ENCODE measurements around the gene ENGASE.

Gene ENGASE

DNA sequence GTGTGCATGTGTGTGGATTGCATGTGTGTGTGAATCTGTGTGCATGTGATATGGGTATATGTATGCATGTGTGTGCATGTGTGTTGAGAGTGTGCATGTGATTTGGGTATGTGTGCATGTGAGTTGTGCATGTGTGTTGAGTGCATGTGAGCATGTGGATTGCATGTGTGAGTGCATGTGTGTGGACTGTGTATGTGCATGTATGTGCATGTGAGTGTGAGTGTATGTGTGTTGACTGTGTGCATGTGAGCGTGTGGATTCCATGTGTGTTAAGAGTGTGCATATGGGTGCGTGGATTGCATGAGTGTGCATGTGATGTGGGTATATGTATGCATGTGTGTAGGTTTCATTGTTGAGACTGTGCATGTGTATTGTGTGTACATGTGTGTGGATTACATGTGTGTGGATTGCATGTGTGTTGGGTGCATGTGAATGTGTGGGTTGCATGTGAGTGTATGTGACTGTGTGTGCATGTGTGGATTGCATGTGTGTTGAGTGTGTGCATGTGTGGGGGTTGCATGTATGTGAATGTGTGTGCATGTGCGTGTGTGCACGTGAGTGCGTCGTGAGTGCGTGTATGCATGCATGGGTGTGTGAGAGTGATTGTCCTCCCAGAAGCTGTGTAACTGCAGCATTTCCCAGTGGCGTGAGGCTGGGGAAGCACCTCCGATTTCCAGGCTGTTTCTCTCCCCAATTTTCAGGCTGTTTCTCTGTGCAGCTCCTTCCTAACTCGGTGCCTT lies 31.3 kb upstream of the ENGASE start:
- Histone ChIP-seq H3K27me3 (ENCODE audit: insufficient read depth, low read length) (peaks cover 5% of the 10 kb centered on the region), H2AFZ (ENCODE audit: low read depth, low read length) (no peak overlapping the region), H3K9me3 (ENCODE audit: low read length) (peaks cover 3% of the 10 kb centered on the region), H3K36me3 (ENCODE audit: insufficient read depth, low read length) (no peaks in the 10 kb centered on the region), H3K4me3 (ENCODE audit: low read length) (no peak overlapping the region), H3K4me1 (ENCODE audit: insufficient read depth, low read length) (no peaks in the 10 kb centered on the region)

DNA sequence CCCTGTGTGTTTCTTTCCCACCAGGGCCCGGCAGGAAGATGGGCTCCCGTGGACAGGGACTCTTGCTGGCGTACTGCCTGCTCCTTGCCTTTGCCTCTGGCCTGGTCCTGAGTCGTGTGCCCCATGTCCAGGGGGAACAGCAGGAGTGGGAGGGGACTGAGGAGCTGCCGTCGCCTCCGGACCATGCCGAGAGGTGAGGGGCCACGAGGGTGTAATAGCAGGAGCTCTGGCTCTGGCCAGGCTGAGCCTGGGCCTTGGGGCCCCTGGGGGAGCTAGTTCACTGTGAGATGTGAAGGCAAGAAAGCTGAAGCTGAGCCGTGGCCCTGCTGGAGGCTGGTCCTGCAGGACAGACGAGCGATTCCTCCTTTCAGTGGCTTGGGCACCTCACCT lies 30.7 kb upstream of the ENGASE start:
- Histone ChIP-seq H3K4me1 (ENCODE audit: insufficient read depth, low read length) (no peaks in the 10 kb centered on the region), H3K27me3 (ENCODE audit: insufficient read depth, low read length) (peaks cover 2% of the 10 kb centered on the region), H3K4me3 (ENCODE audit: low read length) (no peak overlapping the region), H3K36me3 (ENCODE audit: insufficient read depth, low read length) (no peaks in the 10 kb centered on the region), H3K9me3 (ENCODE audit: low read length) (peaks cover 3% of the 10 kb centered on the region), H2AFZ (ENCODE audit: low read depth, low read length) (no peak overlapping the region)

GRCh38 chr17:79044462-79044861 lies 30.2 kb upstream of the ENGASE start:
- Histone ChIP-seq H3K4me3 (ENCODE audit: low read length) (no peak overlapping the region), H3K4me1 (ENCODE audit: insufficient read depth, low read length) (no peaks in the 10 kb centered on the region), H3K36me3 (ENCODE audit: insufficient read depth, low read length) (no peaks in the 10 kb centered on the region), H2AFZ (ENCODE audit: low read depth, low read length) (no peak overlapping the region), H3K9me3 (ENCODE audit: low read length) (peaks cover 3% of the 10 kb centered on the region), H3K27me3 (ENCODE audit: insufficient read depth, low read length) (peaks cover 2% of the 10 kb centered on the region)

- Histone ChIP-seq H3K36me3 (ENCODE audit: insufficient read depth, low read length) (no peaks in the 10 kb centered on the region), H3K9me3 (ENCODE audit: low read length) (peaks cover 3% of the 10 kb centered on the region), H3K4me3 (ENCODE audit: low read length) (no peak overlapping the region), H2AFZ (ENCODE audit: low read depth, low read length) (no peak overlapping the region), H3K27me3 (ENCODE audit: insufficient read depth, low read length) (peaks cover 6% of the 10 kb centered on the region), H3K4me1 (ENCODE audit: insufficient read depth, low read length) (no peaks in the 10 kb centered on the region)
Measured at GRCh38 chr17:79045001-79045729, 29.5 kb upstream of the ENGASE start.

- Histone ChIP-seq H3K27me3 (ENCODE audit: insufficient read depth, low read length) (peaks cover 7% of the 10 kb centered on the region), H3K4me1 (ENCODE audit: insufficient read depth, low read length) (no peaks in the 10 kb centered on the region), H3K9me3 (ENCODE audit: low read length) (peaks cover 3% of the 10 kb centered on the region), H3K4me3 (ENCODE audit: low read length) (no peak overlapping the region), H3K36me3 (ENCODE audit: insufficient read depth, low read length) (no peaks in the 10 kb centered on the region), H2AFZ (ENCODE audit: low read depth, low read length) (no peak overlapping the region)
Measured at GRCh38 chr17:79045842-79046196, 28.8 kb upstream of the ENGASE start.

GRCh38 chr17:79046197-79046915 lies 28.3 kb upstream of the ENGASE start:
- Histone ChIP-seq H3K36me3 (ENCODE audit: insufficient read depth, low read length) (no peaks in the 10 kb centered on the region), H3K4me3 (ENCODE audit: low read length) (no peak overlapping the region), H3K4me1 (ENCODE audit: insufficient read depth, low read length) (no peaks in the 10 kb centered on the region), H3K9me3 (ENCODE audit: low read length) (peaks cover 3% of the 10 kb centered on the region), H2AFZ (ENCODE audit: low read depth, low read length) (no peak overlapping the region), H3K27me3 (ENCODE audit: insufficient read depth, low read length) (peaks cover 7% of the 10 kb centered on the region)

GRCh38 chr17:79046916-79047280 lies 27.7 kb upstream of the ENGASE start:
- no peak overlapping the region for H2AFZ ChIP-seq (ENCODE audit: low read depth, low read length)
- H3K4me1 ChIP-seq (ENCODE audit: insufficient read depth, low read length), result no peaks in the 10 kb centered on the region
- H3K36me3 ChIP-seq (ENCODE audit: insufficient read depth, low read length), result no peaks in the 10 kb centered on the region
- peaks cover 3% of the 10 kb centered on the region for H3K9me3 ChIP-seq (ENCODE audit: low read length)
- H3K27me3 ChIP-seq (ENCODE audit: insufficient read depth, low read length), result peaks cover 7% of the 10 kb centered on the region
- no peak overlapping the region for H3K4me3 ChIP-seq (ENCODE audit: low read length)

DNA sequence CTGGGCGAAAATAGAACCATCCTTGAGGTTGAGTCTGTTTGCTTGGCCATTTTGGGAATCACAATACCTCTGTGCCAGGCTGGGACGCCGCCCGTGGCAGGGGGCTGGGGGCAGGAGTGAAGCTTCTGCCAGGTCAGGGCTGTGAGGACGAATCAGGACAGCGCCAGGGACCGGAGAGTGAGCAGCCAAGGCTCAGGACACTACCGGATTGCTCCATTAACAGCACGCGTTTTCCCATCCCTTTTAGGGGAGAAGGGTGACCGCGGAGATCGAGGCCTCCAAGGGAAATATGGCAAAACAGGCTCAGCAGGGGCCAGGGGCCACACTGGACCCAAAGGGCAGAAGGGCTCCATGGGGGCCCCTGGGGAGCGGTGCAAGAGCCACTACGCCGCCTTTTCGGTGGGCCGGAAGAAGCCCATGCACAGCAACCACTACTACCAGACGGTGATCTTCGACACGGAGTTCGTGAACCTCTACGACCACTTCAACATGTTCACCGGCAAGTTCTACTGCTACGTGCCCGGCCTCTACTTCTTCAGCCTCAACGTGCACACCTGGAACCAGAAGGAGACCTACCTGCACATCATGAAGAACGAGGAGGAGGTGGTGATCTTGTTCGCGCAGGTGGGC lies 27.2 kb upstream of the ENGASE start:
- Histone ChIP-seq H3K9me3 (ENCODE audit: low read length) (peaks cover 3% of the 10 kb centered on the region), H2AFZ (ENCODE audit: low read depth, low read length) (no peak overlapping the region), H3K4me3 (ENCODE audit: low read length) (no peak overlapping the region), H3K4me1 (ENCODE audit: insufficient read depth, low read length) (no peaks in the 10 kb centered on the region), H3K36me3 (ENCODE audit: insufficient read depth, low read length) (no peaks in the 10 kb centered on the region), H3K27me3 (ENCODE audit: insufficient read depth, low read length) (peaks cover 7% of the 10 kb centered on the region)

GRCh38 chr17:79047923-79048825 lies 26.4 kb upstream of the ENGASE start:
- peaks cover 7% of the 10 kb centered on the region for H3K27me3 ChIP-seq (ENCODE audit: insufficient read depth, low read length)
- H3K9me3 ChIP-seq (ENCODE audit: low read length), result peaks cover 3% of the 10 kb centered on the region
- no peaks in the 10 kb centered on the region for H3K36me3 ChIP-seq (ENCODE audit: insufficient read depth, low read length)
- H2AFZ ChIP-seq (ENCODE audit: low read depth, low read length), result no peak overlapping the region
- H3K4me1 ChIP-seq (ENCODE audit: insufficient read depth, low read length), result no peaks in the 10 kb centered on the region
- H3K4me3 ChIP-seq (ENCODE audit: low read length), result no peak overlapping the region

DNA sequence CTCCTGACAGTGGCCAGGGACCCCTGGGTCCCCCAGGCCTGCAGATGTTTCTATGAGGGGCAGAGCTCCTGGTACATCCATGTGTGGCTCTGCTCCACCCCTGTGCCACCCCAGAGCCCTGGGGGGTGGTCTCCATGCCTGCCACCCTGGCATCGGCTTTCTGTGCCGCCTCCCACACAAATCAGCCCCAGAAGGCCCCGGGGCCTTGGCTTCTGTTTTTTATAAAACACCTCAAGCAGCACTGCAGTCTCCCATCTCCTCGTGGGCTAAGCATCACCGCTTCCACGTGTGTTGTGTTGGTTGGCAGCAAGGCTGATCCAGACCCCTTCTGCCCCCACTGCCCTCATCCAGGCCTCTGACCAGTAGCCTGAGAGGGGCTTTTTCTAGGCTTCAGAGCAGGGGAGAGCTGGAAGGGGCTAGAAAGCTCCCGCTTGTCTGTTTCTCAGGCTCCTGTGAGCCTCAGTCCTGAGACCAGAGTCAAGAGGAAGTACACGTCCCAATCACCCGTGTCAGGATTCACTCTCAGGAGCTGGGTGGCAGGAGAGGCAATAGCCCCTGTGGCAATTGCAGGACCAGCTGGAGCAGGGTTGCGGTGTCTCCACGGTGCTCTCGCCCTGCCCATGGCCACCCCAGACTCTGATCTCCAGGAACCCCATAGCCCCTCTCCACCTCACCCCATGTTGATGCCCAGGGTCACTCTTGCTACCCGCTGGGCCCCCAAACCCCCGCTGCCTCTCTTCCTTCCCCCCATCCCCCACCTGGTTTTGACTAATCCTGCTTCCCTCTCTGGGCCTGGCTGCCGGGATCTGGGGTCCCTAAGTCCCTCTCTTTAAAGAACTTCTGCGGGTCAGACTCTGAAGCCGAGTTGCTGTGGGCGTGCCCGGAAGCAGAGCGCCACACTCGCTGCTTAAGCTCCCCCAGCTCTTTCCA lies 25.5 kb upstream of the ENGASE start:
- Histone ChIP-seq H3K4me3 (ENCODE audit: low read length) (no peak overlapping the region), H3K27me3 (ENCODE audit: insufficient read depth, low read length) (peaks cover 7% of the 10 kb centered on the region), H3K4me1 (ENCODE audit: insufficient read depth, low read length) (no peaks in the 10 kb centered on the region), H2AFZ (ENCODE audit: low read depth, low read length) (no peak overlapping the region), H3K36me3 (ENCODE audit: insufficient read depth, low read length) (no peaks in the 10 kb centered on the region), H3K9me3 (ENCODE audit: low read length) (peaks cover 4% of the 10 kb centered on the region)

GRCh38 chr17:79049821-79050220 lies 24.8 kb upstream of the ENGASE start:
- H3K4me1 ChIP-seq (ENCODE audit: insufficient read depth, low read length), result no peaks in the 10 kb centered on the region
- peaks cover 4% of the 10 kb centered on the region for H3K9me3 ChIP-seq (ENCODE audit: low read length)
- H3K36me3 ChIP-seq (ENCODE audit: insufficient read depth, low read length), result no peaks in the 10 kb centered on the region
- H2AFZ ChIP-seq (ENCODE audit: low read depth, low read length), result no peak overlapping the region
- peaks cover 7% of the 10 kb centered on the region for H3K27me3 ChIP-seq (ENCODE audit: insufficient read depth, low read length)
- H3K4me3 ChIP-seq (ENCODE audit: low read length), result no peak overlapping the region

Measured in neuron (in vitro differentiated cells).